ENCODE data around the gene C2CD2. TPM values are rescaled to one million over a fixed set of nuclear protein-coding genes. Genes with fewer than 3 reads are reported as not detected.

The C2CD2 gene
- total RNA-seq, 1 donor from 2014 or later: 6.7 TPM

GRCh38 chr21:41884501-41885030, 69.3 kb downstream of the C2CD2 start:
- H3K27ac Mint-ChIP-seq: no peak overlapping the region
- no peaks in the 10 kb centered on the region for H3K9me3 Mint-ChIP-seq
- ChIA-PET POLR2A (no interaction called here), CTCF (no interaction called here)
- H3K4me3 Mint-ChIP-seq: no peak overlapping the region
- DNase-seq (no peak), ATAC-seq (ENCODE audit: low read depth) (no peak)
- peaks cover 17% of the 10 kb centered on the region for H3K4me1 Mint-ChIP-seq
- H3K36me3 Mint-ChIP-seq (ENCODE audit: low read depth): peaks cover 3% of the 10 kb centered on the region
- no peak for TF ChIP-seq CTCF (IDR thresholded peaks at IDR 0.05)
- no peaks in the 10 kb centered on the region for H3K27me3 Mint-ChIP-seq
- intact Hi-C loops (cut with micrococcal nuclease): no loop called here

GRCh38 chr21:41883582-41883981, 70.2 kb downstream of the C2CD2 start:
- ChIA-PET CTCF (no interaction called here), POLR2A (no interaction called here)
- H3K9me3 Mint-ChIP-seq: no peaks in the 10 kb centered on the region

GRCh38 chr21:41881051-41881450, 72.8 kb downstream of the C2CD2 start:
- POLR2A ChIA-PET: no interaction called here
- Mint-ChIP-seq H3K4me1 (peaks cover 38% of the 10 kb centered on the region), H3K27ac (peak overlapping the region; percentile 53), H3K27me3 (no peaks in the 10 kb centered on the region), H3K36me3 (ENCODE audit: low read depth) (peaks cover 2% of the 10 kb centered on the region), H3K9me3 (no peaks in the 10 kb centered on the region), H3K4me3 (peak overlapping the region; percentile 48)
- TF ChIP-seq CTCF (IDR thresholded peaks at IDR 0.05): no peak
- ATAC-seq (ENCODE audit: low read depth) (no peak), DNase-seq (no peak)
- intact Hi-C loops (cut with micrococcal nuclease): no loop called here
- CTCF ChIA-PET: interaction anchor here (1.6 kb wide), 1 partner anchor 65 kb away, joined by 3 read pairs; no protein-coding TSS in a partner anchor

More at GRCh38 chr21:41883582-41883981, 70.2 kb downstream of the C2CD2 start:
- intact Hi-C loops (cut with micrococcal nuclease): no loop called here
- H3K36me3 Mint-ChIP-seq (ENCODE audit: low read depth): peaks cover 2% of the 10 kb centered on the region
- no peak overlapping the region for H3K4me3 Mint-ChIP-seq
- ATAC-seq (ENCODE audit: low read depth): no peak
- no peaks in the 10 kb centered on the region for H3K27me3 Mint-ChIP-seq
- H3K27ac Mint-ChIP-seq: no peak overlapping the region
- DNase-seq: no peak
- peaks cover 17% of the 10 kb centered on the region for H3K4me1 Mint-ChIP-seq
- TF ChIP-seq CTCF (IDR thresholded peaks at IDR 0.05): no peak

GRCh38 chr21:41880153-41880552, 73.7 kb downstream of the C2CD2 start:
- H3K27ac Mint-ChIP-seq: peak overlapping the region; percentile 93
- no peak for ATAC-seq (ENCODE audit: low read depth)
- peaks cover 37% of the 10 kb centered on the region for H3K4me1 Mint-ChIP-seq
- TF ChIP-seq CTCF (IDR thresholded peaks at IDR 0.05): no peak
- POLR2A ChIA-PET: interaction anchor here (0.7 to 2.8 kb wide), 8 partner anchors 9 to 241 kb away, joined by 3 to 15 read pairs (median 6); no protein-coding TSS in a partner anchor
- no peaks in the 10 kb centered on the region for H3K27me3 Mint-ChIP-seq
- peak overlapping the region; percentile 90 for H3K4me3 Mint-ChIP-seq
- no peak for DNase-seq
- intact Hi-C loops (cut with micrococcal nuclease): no loop called here
- CTCF ChIA-PET: interaction anchor here (1.0 to 1.9 kb wide), 6 partner anchors 15 to 237 kb away, joined by 3 to 10 read pairs (median 6); no protein-coding TSS in a partner anchor
- no peaks in the 10 kb centered on the region for H3K9me3 Mint-ChIP-seq
- peaks cover 2% of the 10 kb centered on the region for H3K36me3 Mint-ChIP-seq (ENCODE audit: low read depth)

GRCh38 chr21:41879190-41879998, 74.4 kb downstream of the C2CD2 start, which contains the start of gene PRDM15:
Gene PRDM15 (minus strand): TSS chr21:41879344. CDS start chr21:41860363, 18,981 bp downstream.
- ATAC-seq (ENCODE audit: low read depth) (peak; percentile 63), DNase-seq (peak; percentile 83)
- Mint-ChIP-seq H3K36me3 (ENCODE audit: low read depth) (peaks cover 2% of the 10 kb centered on the region), H3K9me3 (no peaks in the 10 kb centered on the region), H3K27me3 (no peaks in the 10 kb centered on the region), H3K27ac (peak within 1 kb of the TSS; percentile 93), H3K4me3 (peak within 1 kb of the TSS; percentile 90), H3K4me1 (peaks cover 39% of the 10 kb centered on the region)
- ChIA-PET POLR2A (interaction anchor here (0.5 to 2.8 kb wide), 11 partner anchors 10 to 241 kb away, joined by 3 to 15 read pairs (median 5); no protein-coding TSS in a partner anchor), CTCF (interaction anchor here (1.0 to 1.9 kb wide), 6 partner anchors 16 to 238 kb away, joined by 3 to 10 read pairs (median 6); no protein-coding TSS in a partner anchor)
- intact Hi-C loops (cut with micrococcal nuclease): loop anchor here (1.0 to 5.0 kb wide), 7 partner anchors 47 to 617 kb away; partner anchors contain the start of genes MX2, RSPH1 and ZBTB21
- TF ChIP-seq CTCF (IDR thresholded peaks at IDR 0.05): no peak
